ENCODE data around the gene SPATA24.

Gene SPATA24

DNA sequence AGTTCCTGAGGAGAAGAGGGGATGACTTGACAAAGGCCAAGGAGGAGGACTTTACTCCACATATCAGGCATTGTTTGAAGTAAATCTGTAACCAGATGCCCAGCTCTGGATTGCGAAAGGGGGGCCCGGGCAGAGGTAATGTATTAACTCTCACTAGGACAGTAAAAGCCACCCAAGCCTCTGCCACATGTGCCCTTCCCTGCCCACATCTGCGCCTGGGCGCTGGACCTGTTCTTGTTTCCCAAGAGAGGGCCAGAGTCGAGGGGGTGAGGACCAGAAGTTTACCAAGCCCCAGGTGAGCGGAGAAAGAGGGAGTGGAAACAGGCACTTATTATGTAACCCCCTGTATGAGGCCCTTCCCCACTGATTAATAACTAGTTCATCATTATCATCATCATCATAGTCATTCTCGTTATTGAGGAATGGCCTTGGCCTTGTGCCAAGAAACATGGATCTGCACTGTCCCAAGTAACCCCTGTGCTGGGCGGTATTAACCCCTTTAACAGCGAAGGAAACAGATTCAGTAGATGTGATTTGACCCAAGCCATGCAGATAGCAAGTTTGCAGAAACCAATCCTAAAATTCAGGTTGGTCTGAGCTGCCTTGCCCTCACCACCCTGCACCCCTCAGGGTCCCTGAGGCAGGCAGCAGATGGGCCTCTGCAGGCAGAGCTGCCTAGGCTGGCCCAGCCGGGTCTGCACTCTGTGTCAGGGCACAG lies 20.5 kb downstream of the SPATA24 start, which contains the start of gene SLC23A1:
Gene SLC23A1, minus strand, starts transcription at position 23 of the 718 bp plus-strand sequence. CDS start 44 bp downstream, outside the sequence.
- Histone ChIP-seq H3K27me3 (ENCODE audit: insufficient read depth, low read length) (no peaks in the 10 kb centered on the region), H3F3A (ENCODE audit: insufficient read depth, low read length) (no peaks in the 10 kb centered on the region; the same call in 1 of the 2 replicates), H3K27ac (ENCODE audit: low read depth, low read length, poor library complexity, severe bottlenecking) (peak within 1 kb of the TSS; percentile 98), H3K9ac (ENCODE audit: low read length) (no peak within 1 kb of the TSS), H3K9me3 (ENCODE audit: low read length) (no peaks in the 10 kb centered on the region), H2AFZ (ENCODE audit: low read length) (no peak within 1 kb of the TSS), H3K36me3 (ENCODE audit: insufficient read depth, low read length) (peaks cover 26% of the 10 kb centered on the region), H3K4me3 (ENCODE audit: low read depth, low read length, poor library complexity, severe bottlenecking) (no peak within 1 kb of the TSS), H3K4me1 (ENCODE audit: insufficient read depth, low read length, severe bottlenecking) (peaks cover 55% of the 10 kb centered on the region), H3K79me2 (ENCODE audit: insufficient read depth, low read length) (no peaks in the 10 kb centered on the region), H3K9me2 (ENCODE audit: low read depth, low read length) (no peaks in the 10 kb centered on the region), H4K20me1 (ENCODE audit: insufficient read depth, low read length) (no peaks in the 10 kb centered on the region), H3K4me2 (ENCODE audit: low read length) (no peak within 1 kb of the TSS)
- TF ChIP-seq, protein P1, sequence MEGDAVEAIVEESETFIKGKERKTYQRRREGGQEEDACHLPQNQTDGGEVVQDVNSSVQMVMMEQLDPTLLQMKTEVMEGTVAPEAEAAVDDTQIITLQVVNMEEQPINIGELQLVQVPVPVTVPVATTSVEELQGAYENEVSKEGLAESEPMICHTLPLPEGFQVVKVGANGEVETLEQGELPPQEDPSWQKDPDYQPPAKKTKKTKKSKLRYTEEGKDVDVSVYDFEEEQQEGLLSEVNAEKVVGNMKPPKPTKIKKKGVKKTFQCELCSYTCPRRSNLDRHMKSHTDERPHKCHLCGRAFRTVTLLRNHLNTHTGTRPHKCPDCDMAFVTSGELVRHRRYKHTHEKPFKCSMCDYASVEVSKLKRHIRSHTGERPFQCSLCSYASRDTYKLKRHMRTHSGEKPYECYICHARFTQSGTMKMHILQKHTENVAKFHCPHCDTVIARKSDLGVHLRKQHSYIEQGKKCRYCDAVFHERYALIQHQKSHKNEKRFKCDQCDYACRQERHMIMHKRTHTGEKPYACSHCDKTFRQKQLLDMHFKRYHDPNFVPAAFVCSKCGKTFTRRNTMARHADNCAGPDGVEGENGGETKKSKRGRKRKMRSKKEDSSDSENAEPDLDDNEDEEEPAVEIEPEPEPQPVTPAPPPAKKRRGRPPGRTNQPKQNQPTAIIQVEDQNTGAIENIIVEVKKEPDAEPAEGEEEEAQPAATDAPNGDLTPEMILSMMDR (IDR thresholded peaks at IDR 0.05; ENCODE audit: low read length) = no peak
- TF ChIP-seq EZH2 (IDR thresholded peaks at IDR 0.05; ENCODE audit: borderline replicate concordance, low read length) = no peak

DNA sequence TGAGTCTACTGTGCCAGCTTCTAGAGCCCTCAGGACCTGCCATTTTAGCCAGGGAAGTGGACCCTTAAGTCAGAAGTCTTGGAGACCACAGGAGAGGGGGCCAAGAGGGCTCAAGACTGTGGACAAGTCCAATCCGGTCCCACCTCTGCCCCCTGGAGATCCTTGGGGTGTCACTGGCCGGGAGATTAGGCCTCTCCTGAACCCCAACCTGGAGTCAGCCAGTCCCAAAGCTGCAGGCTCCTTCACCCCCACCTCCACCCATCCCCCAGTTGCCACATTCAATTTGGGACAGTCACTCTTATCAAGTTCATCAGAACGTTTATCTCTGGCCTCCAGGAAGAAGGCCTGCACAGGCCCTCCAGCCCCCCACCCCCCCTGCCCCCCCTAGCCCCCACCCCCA lies 21.1 kb downstream of the SPATA24 start:
- H3K9ac ChIP-seq (ENCODE audit: low read length) = no peak overlapping the region
- H2AFZ ChIP-seq (ENCODE audit: low read length) = no peak overlapping the region
- no peak overlapping the region for H3K4me3 ChIP-seq (ENCODE audit: low read depth, low read length, poor library complexity, severe bottlenecking)
- H3K9me2 ChIP-seq (ENCODE audit: low read depth, low read length) = no peaks in the 10 kb centered on the region
- peaks cover 19% of the 10 kb centered on the region for H3K36me3 ChIP-seq (ENCODE audit: insufficient read depth, low read length)
- TF ChIP-seq, protein P1 (IDR thresholded peaks at IDR 0.05; ENCODE audit: low read length) = no peak
- TF ChIP-seq EZH2 (IDR thresholded peaks at IDR 0.05; ENCODE audit: borderline replicate concordance, low read length) = no peak
- H3K27ac ChIP-seq (ENCODE audit: low read depth, low read length, poor library complexity, severe bottlenecking) = no peak overlapping the region
- H3K27me3 ChIP-seq (ENCODE audit: insufficient read depth, low read length) = no peaks in the 10 kb centered on the region
- peaks cover 49% of the 10 kb centered on the region for H3K4me1 ChIP-seq (ENCODE audit: insufficient read depth, low read length, severe bottlenecking)
- no peaks in the 10 kb centered on the region for H4K20me1 ChIP-seq (ENCODE audit: insufficient read depth, low read length)
- H3K9me3 ChIP-seq (ENCODE audit: low read length) = no peaks in the 10 kb centered on the region
- H3K4me2 ChIP-seq (ENCODE audit: low read length) = no peak overlapping the region
- H3F3A ChIP-seq (ENCODE audit: insufficient read depth, low read length) = no peaks in the 10 kb centered on the region; the same call in 1 of the 2 replicates
- H3K79me2 ChIP-seq (ENCODE audit: insufficient read depth, low read length) = no peaks in the 10 kb centered on the region

DNA sequence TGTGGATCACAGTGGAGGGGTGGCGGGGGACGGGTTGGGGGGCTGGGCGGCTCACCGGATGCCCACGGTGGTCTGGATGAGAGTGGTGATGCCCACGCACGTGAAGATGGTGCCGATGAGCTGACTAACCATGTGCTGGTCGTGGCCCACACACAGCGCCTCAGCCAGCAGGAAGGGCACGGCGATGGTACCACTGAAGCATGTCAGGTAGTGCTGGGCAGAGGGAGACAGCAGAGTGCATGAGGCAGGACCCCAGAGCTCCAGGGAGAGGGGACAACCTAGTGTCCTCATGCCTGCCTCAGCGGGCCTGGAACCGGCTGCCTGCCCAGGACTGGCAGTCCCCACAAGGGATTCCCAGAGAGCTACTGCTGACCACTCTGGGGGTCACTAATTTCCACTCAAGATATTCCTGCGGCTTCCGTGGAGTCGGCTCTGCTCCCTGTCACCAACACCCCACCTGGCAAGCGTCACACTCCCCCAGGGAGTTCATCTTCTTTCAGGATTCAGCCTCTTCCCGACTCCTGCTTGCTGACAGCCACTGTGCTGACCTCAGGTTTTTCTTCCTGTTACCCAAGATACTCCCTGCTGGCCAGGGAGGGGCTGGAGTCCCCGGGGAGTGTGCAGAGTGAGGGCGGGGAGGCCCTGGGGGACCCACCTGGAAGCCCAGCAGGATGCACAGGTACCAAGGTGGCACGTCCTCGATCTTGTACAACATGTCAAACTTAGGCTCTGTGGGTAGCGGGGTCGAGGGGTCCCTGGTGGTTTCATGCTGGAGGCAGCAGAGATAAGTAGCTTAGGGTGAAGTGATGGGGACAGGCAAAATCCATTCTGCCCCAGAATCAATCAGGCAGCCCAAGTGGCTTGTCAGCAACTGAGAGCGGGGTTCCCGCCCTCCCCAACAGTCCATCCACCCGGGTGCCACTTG lies 21.8 kb downstream of the SPATA24 start:
- Histone ChIP-seq H3K36me3 (ENCODE audit: insufficient read depth, low read length) (peaks cover 12% of the 10 kb centered on the region), H3K9ac (ENCODE audit: low read length) (no peak overlapping the region), H3K4me3 (ENCODE audit: low read depth, low read length, poor library complexity, severe bottlenecking) (no peak overlapping the region), H3K79me2 (ENCODE audit: insufficient read depth, low read length) (no peaks in the 10 kb centered on the region), H3K4me2 (ENCODE audit: low read length) (no peak overlapping the region), H3K4me1 (ENCODE audit: insufficient read depth, low read length, severe bottlenecking) (peaks cover 42% of the 10 kb centered on the region), H3K27me3 (ENCODE audit: insufficient read depth, low read length) (no peaks in the 10 kb centered on the region), H3K9me2 (ENCODE audit: low read depth, low read length) (no peaks in the 10 kb centered on the region), H3K9me3 (ENCODE audit: low read length) (no peaks in the 10 kb centered on the region), H3F3A (ENCODE audit: insufficient read depth, low read length) (no peaks in the 10 kb centered on the region; the same call in 1 of the 2 replicates), H2AFZ (ENCODE audit: low read length) (no peak overlapping the region), H4K20me1 (ENCODE audit: insufficient read depth, low read length) (no peaks in the 10 kb centered on the region), H3K27ac (ENCODE audit: low read depth, low read length, poor library complexity, severe bottlenecking) (no peak overlapping the region)
- TF ChIP-seq EZH2 (IDR thresholded peaks at IDR 0.05; ENCODE audit: borderline replicate concordance, low read length) = no peak
- TF ChIP-seq, protein P1 (IDR thresholded peaks at IDR 0.05; ENCODE audit: low read length) = no peak
